ACC112 (cell line): ENCODE measurements around the gene WASF2.

Experiments used
- H2AFZ ChIP-seq: fragments of 200-600 bp; sonication (generic); one replicate; pipeline ENCODE4 v1.6.0; 2017; ENCODE audit warnings: antibody characterized with exemption, low read length; ENCODE audit not compliant: unreplicated experiment
- H3K27ac ChIP-seq: fragments of 200-600 bp; sonication (generic); 2 replicates; pipeline ENCODE4 v1.5.1; 2014; ENCODE audit warnings: low read depth, mild to moderate bottlenecking, antibody characterized with exemption, low read length, moderate library complexity
- H3K27me3 ChIP-seq: fragments of 200-600 bp; sonication (generic); 2 replicates; pipeline ENCODE4 v1.6.1; 2014; ENCODE audit warnings: mild to moderate bottlenecking, antibody characterized with exemption, low read length, moderate library complexity, mixed read lengths; ENCODE audit not compliant: insufficient read depth
- H3K36me3 ChIP-seq: fragments of 200-600 bp; sonication (generic); 2 replicates; pipeline ENCODE4 v1.6.1; 2016; ENCODE audit warnings: mild to moderate bottlenecking, antibody characterized with exemption, low read length, moderate library complexity, mixed read lengths; ENCODE audit not compliant: insufficient read depth
- H3K4me1 ChIP-seq: fragments of 200-600 bp; sonication (generic); one replicate; pipeline ENCODE4 v1.6.1; 2016; ENCODE audit warnings: low read length, mixed read lengths; ENCODE audit not compliant: insufficient read depth, unreplicated experiment, control insufficient read depth
- H3K4me3 ChIP-seq: fragments of 200-600 bp; sonication (generic); 2 replicates; pipeline ENCODE4 v1.5.1; 2014; ENCODE audit warnings: mild to moderate bottlenecking, low read depth, low read length
- H3K79me2 ChIP-seq: fragments of 200-600 bp; sonication (generic); one replicate; pipeline ENCODE4 v1.6.0; 2016; ENCODE audit warnings: low read length; ENCODE audit not compliant: control insufficient read depth, unreplicated experiment, insufficient read depth

WASF2 gene

GRCh38 chr1:27383039-27383605 is 106.8 kb downstream of the WASF2 start, which contains the start of gene CD164L2:
Gene CD164L2 (minus strand): TSS chr1:27383333. CDS start chr1:27383239, 94 bp downstream.
- H2AFZ ChIP-seq, result no peak within 1 kb of the TSS
- no peak within 1 kb of the TSS for H3K27ac ChIP-seq
- H3K36me3 ChIP-seq, result no peaks in the 10 kb centered on the region
- H3K27me3 ChIP-seq, result no peaks in the 10 kb centered on the region
- no peaks in the 10 kb centered on the region for H3K79me2 ChIP-seq
- H3K4me1 ChIP-seq, result no peaks in the 10 kb centered on the region
- no peak within 1 kb of the TSS for H3K4me3 ChIP-seq

- no peaks in the 10 kb centered on the region for H3K79me2 ChIP-seq
- H3K4me3 ChIP-seq, result no peak overlapping the region
- no peaks in the 10 kb centered on the region for H3K36me3 ChIP-seq
- no peaks in the 10 kb centered on the region for H3K27me3 ChIP-seq
- no peaks in the 10 kb centered on the region for H3K4me1 ChIP-seq
- H2AFZ ChIP-seq, result no peak overlapping the region
- no peak overlapping the region for H3K27ac ChIP-seq
Observed at GRCh38 chr1:27381969-27382762, 107.8 kb downstream of the WASF2 start.

GRCh38 chr1:27380766-27381733 is 108.9 kb downstream of the WASF2 start:
- Histone ChIP-seq H3K4me3 (no peak overlapping the region), H3K27ac (no peak overlapping the region), H3K79me2 (no peaks in the 10 kb centered on the region), H3K36me3 (no peaks in the 10 kb centered on the region), H2AFZ (no peak overlapping the region), H3K4me1 (no peaks in the 10 kb centered on the region), H3K27me3 (no peaks in the 10 kb centered on the region)

- Histone ChIP-seq H3K4me1 (no peaks in the 10 kb centered on the region), H3K79me2 (no peaks in the 10 kb centered on the region), H2AFZ (no peak overlapping the region)
Observed at GRCh38 chr1:27380224-27380623, 109.7 kb downstream of the WASF2 start.

GRCh38 chr1:27379564-27380122 is 110.3 kb downstream of the WASF2 start:
- Histone ChIP-seq H3K27me3 (no peaks in the 10 kb centered on the region), H3K4me1 (no peaks in the 10 kb centered on the region), H2AFZ (no peak overlapping the region), H3K27ac (no peak overlapping the region), H3K79me2 (no peaks in the 10 kb centered on the region), H3K4me3 (no peak overlapping the region), H3K36me3 (no peaks in the 10 kb centered on the region)

More at GRCh38 chr1:27380224-27380623, 109.7 kb downstream of the WASF2 start:
- Histone ChIP-seq H3K36me3 (no peaks in the 10 kb centered on the region), H3K27ac (no peak overlapping the region), H3K27me3 (no peaks in the 10 kb centered on the region), H3K4me3 (no peak overlapping the region)

GRCh38 chr1:27377760-27378495 is 112.0 kb downstream of the WASF2 start:
- no peak overlapping the region for H3K4me3 ChIP-seq
- no peak overlapping the region for H3K27ac ChIP-seq
- H2AFZ ChIP-seq, result no peak overlapping the region
- H3K4me1 ChIP-seq, result no peaks in the 10 kb centered on the region
- H3K36me3 ChIP-seq, result no peaks in the 10 kb centered on the region
- H3K79me2 ChIP-seq, result no peaks in the 10 kb centered on the region
- H3K27me3 ChIP-seq, result no peaks in the 10 kb centered on the region

GRCh38 chr1:27374362-27375086 is 115.4 kb downstream of the WASF2 start, which contains the start of gene FCN3:
Gene FCN3 (minus strand): TSS chr1:27374824. CDS start chr1:27374818, 6 bp downstream.
- H3K4me1 ChIP-seq, result no peaks in the 10 kb centered on the region

GRCh38 chr1:27372808-27373690 is 116.9 kb downstream of the WASF2 start:
- H2AFZ ChIP-seq, result no peak overlapping the region
- no peaks in the 10 kb centered on the region for H3K36me3 ChIP-seq
- no peaks in the 10 kb centered on the region for H3K4me1 ChIP-seq
- no peak overlapping the region for H3K27ac ChIP-seq
- no peak overlapping the region for H3K4me3 ChIP-seq
- H3K27me3 ChIP-seq, result no peaks in the 10 kb centered on the region
- no peaks in the 10 kb centered on the region for H3K79me2 ChIP-seq

More at GRCh38 chr1:27374362-27375086, 115.4 kb downstream of the WASF2 start, which contains the start of gene FCN3:
- no peaks in the 10 kb centered on the region for H3K36me3 ChIP-seq
- no peaks in the 10 kb centered on the region for H3K27me3 ChIP-seq
- no peak within 1 kb of the TSS for H2AFZ ChIP-seq
- H3K4me3 ChIP-seq, result no peak within 1 kb of the TSS
- H3K79me2 ChIP-seq, result no peaks in the 10 kb centered on the region
- H3K27ac ChIP-seq, result no peak within 1 kb of the TSS
